Motor neuron (in vitro differentiated cells): ENCODE results near the gene TPM1. TPM values are rescaled to one million over a fixed set of nuclear protein-coding genes. Genes with fewer than 3 reads are reported as not detected.

Experiments used
- ATAC-seq, 8 experiments: fragments of 200-7000 bp; cut with Tn5 transposase; replicated peaks in 6 of 8; 2 replicates each; pipeline ENCODE4 v1.8.0; 2021; ENCODE audit warnings: mild to moderate bottlenecking in 8 of 8, moderate library complexity in 8 of 8
- H3K27ac ChIP-seq, 2 donors: fragments of 250-450 bp; sonication (Bioruptor Pico); 2 replicates each; pipeline ENCODE4 v1.9.0; 2021; ENCODE audit warnings: antibody characterized with exemption in 2 of 2, mild to moderate bottlenecking in 2 of 2, moderate library complexity in 1 of 2
- H3K4me1 ChIP-seq, 2 donors: fragments of 250-450 bp; sonication (Bioruptor Pico); replicated peaks in 1 of 2; 2 replicates each; pipeline ENCODE4 v1.6.1; 2021; ENCODE audit warnings: antibody characterized with exemption in 2 of 2, mild to moderate bottlenecking in 2 of 2, moderate library complexity in 1 of 2
- H3K4me3 ChIP-seq, 5 donors: fragments of 250-450 bp; sonication (Bioruptor Pico); 2 replicates each; pipeline ENCODE4 v1.9.0; 2021; ENCODE audit warnings: antibody characterized with exemption in 5 of 5, mild to moderate bottlenecking in 5 of 5, moderate library complexity in 4 of 5
- WGBS, 10 experiments: fragments of 450-650 bp; shearing (Covaris generic); methylation state at CpG; one replicate each; pipeline ENCODE4 v1.0.0; 2022; 5-methylcytosine and 5-hydroxymethylcytosine counted together
- in situ Hi-C, 9 experiments: fragments of 400-800 bp; cut with MboI; loops; one replicate each; pipeline ENCODE4 v1.15.0; 2021; ENCODE audit warnings: low sequenced_read_pairs in 9 of 9, low pct_unique_long_range_greater_than_20kb in 2 of 9; ENCODE audit not compliant: unreplicated experiment in 9 of 9
- total RNA-seq, 8 experiments: library from RNA; unstranded; fragments of 300-600 nt; gene quantifications; 2 replicates each; pipeline versions ENCODE4 v1.2.3 to v1.2.4, GENCODE V29; 2022

TPM1 gene
- total RNA-seq, 8 experiments from 2014 or later, result 34.3 to 1,055 (median 81.7) TPM

- 54 to 100% (median 83%) methylated on average over 1 to 3 of the region's 4 CpGs; no CpG with 5 or more reads in 3 of the 10 experiments for WGBS, 10 experiments
- Histone ChIP-seq H3K27ac (no peak overlapping the region), H3K4me3 (no peak overlapping the region), H3K4me1 (peaks cover 54 to 61% of the 10 kb centered on the region in 2 donors)
- ATAC-seq, result peak in 1 of 8 experiments; percentile 19
- in situ Hi-C loops, result no loop called here
Measured at GRCh38 chr15:63054281-63054683, 11.7 kb downstream of the TPM1 start.

- no peak overlapping the region for H3K27ac ChIP-seq
- peak in 4 of 8 experiments; percentile 31 to 69 (median 62) for ATAC-seq
- peaks cover 48 to 54% of the 10 kb centered on the region in 2 donors for H3K4me1 ChIP-seq
- WGBS, 10 experiments, result 29 to 100% (median 86%) methylated on average over 1 of the region's 1 CpG; no CpG with 5 or more reads in 5 of the 10 experiments
- in situ Hi-C loops, result no loop called here
- H3K4me3 ChIP-seq, result no peak overlapping the region
Measured at GRCh38 chr15:63054985-63055384, 12.4 kb downstream of the TPM1 start.

GRCh38 chr15:63056829-63057228 lies 14.3 kb downstream of the TPM1 start:
- Histone ChIP-seq H3K4me3 (no peak overlapping the region), H3K4me1 (peaks cover 32 to 38% of the 10 kb centered on the region in 2 donors), H3K27ac (no peak overlapping the region)
- in situ Hi-C loops, result no loop called here
- no peak for ATAC-seq
- WGBS, 10 experiments, result 33 to 100% (median 94%) methylated on average over 1 to 2 of the region's 6 CpGs; no CpG with 5 or more reads in 3 of the 10 experiments

GRCh38 chr15:63057468-63058345 lies 15.2 kb downstream of the TPM1 start:
- peaks cover 25 to 30% of the 10 kb centered on the region in 2 donors for H3K4me1 ChIP-seq
- no peak for ATAC-seq
- no peak overlapping the region for H3K4me3 ChIP-seq
- WGBS, 10 experiments, result 91 to 100% (median 99%) methylated on average over 1 to 8 of the region's 8 CpGs
- H3K27ac ChIP-seq, result no peak overlapping the region
- in situ Hi-C loops, result no loop called here

- H3K27ac ChIP-seq, result no peak overlapping the region
- 44 to 100% (median 78%) methylated on average over 1 to 3 of the region's 3 CpGs; no CpG with 5 or more reads in 1 of the 10 experiments for WGBS, 10 experiments
- in situ Hi-C loops, result no loop called here
Measured at GRCh38 chr15:63059075-63059474, 16.5 kb downstream of the TPM1 start.

GRCh38 chr15:63059573-63060216 lies 17.1 kb downstream of the TPM1 start:
- ATAC-seq, result no peak
- in situ Hi-C loops, result no loop called here
- WGBS, 10 experiments, result 78 to 100% (median 92%) methylated on average over 1 to 9 of the region's 10 CpGs
- Histone ChIP-seq H3K27ac (no peak overlapping the region), H3K4me1 (peaks cover 7 to 10% of the 10 kb centered on the region in 2 donors), H3K4me3 (no peak overlapping the region)

More at GRCh38 chr15:63059075-63059474, 16.5 kb downstream of the TPM1 start:
- ATAC-seq, result no peak
- Histone ChIP-seq H3K4me3 (no peak overlapping the region), H3K4me1 (peaks cover 13 to 16% of the 10 kb centered on the region in 2 donors)

GRCh38 chr15:63060699-63061098 lies 18.2 kb downstream of the TPM1 start:
- Histone ChIP-seq H3K4me3 (no peak overlapping the region), H3K4me1 (peaks cover 9 to 10% of the 10 kb centered on the region in 2 donors), H3K27ac (no peak overlapping the region)
- in situ Hi-C loops, result no loop called here
- no peak for ATAC-seq
- WGBS, 10 experiments, result 79 to 100% (median 94%) methylated on average over 1 to 5 of the region's 10 CpGs; no CpG with 5 or more reads in 4 of the 10 experiments

- no peak for ATAC-seq
Measured at GRCh38 chr15:63061975-63062374, 19.4 kb downstream of the TPM1 start.

GRCh38 chr15:63063164-63063756 lies 20.7 kb downstream of the TPM1 start:
- 64 to 100% (median 95%) methylated on average over 1 to 2 of the region's 2 CpGs; no CpG with 5 or more reads in 1 of the 10 experiments for WGBS, 10 experiments

More at GRCh38 chr15:63061975-63062374, 19.4 kb downstream of the TPM1 start:
- Histone ChIP-seq H3K4me1 (peaks cover 18 to 21% of the 10 kb centered on the region in 2 donors), H3K4me3 (no peak overlapping the region), H3K27ac (no peak overlapping the region)
- in situ Hi-C loops, result no loop called here
- WGBS, 10 experiments, result 77 to 100% (median 98%) methylated on average over 1 to 4 of the region's 4 CpGs; no CpG with 5 or more reads in 3 of the 10 experiments

GRCh38 chr15:63063877-63064409 lies 21.4 kb downstream of the TPM1 start:
- WGBS, 10 experiments, result 93 to 100% (median 97%) methylated on average over 3 to 13 of the region's 13 CpGs
- in situ Hi-C loops, result no loop called here
- no peak for ATAC-seq
- Histone ChIP-seq H3K4me1 (peaks cover 18 to 21% of the 10 kb centered on the region in 2 donors), H3K4me3 (no peak overlapping the region), H3K27ac (no peak overlapping the region)

More at GRCh38 chr15:63063164-63063756, 20.7 kb downstream of the TPM1 start:
- ATAC-seq, result no peak
- Histone ChIP-seq H3K4me1 (peaks cover 18 to 21% of the 10 kb centered on the region in 2 donors), H3K27ac (no peak overlapping the region), H3K4me3 (no peak overlapping the region)
- in situ Hi-C loops, result no loop called here

GRCh38 chr15:63065262-63066221 lies 23.0 kb downstream of the TPM1 start:
- 11 to 87% (median 35%) methylated on average over 1 to 8 of the region's 8 CpGs for WGBS, 10 experiments
- H3K27ac ChIP-seq, result peak overlapping the region; percentile 12 to 50
- no peak overlapping the region for H3K4me3 ChIP-seq
- peaks cover 19 to 21% of the 10 kb centered on the region in 2 donors for H3K4me1 ChIP-seq
- in situ Hi-C loops, result no loop called here
- ATAC-seq, result peak in 7 of 8 experiments; percentile 45 to 93 (median 80)

- in situ Hi-C loops, result no loop called here
- 6 to 100% (median 76%) methylated on average over 1 to 3 of the region's 3 CpGs; no CpG with 5 or more reads in 1 of the 10 experiments for WGBS, 10 experiments
- Histone ChIP-seq H3K4me3 (no peak overlapping the region), H3K27ac (peak overlapping the region in 1 of 2 donors; percentile 50), H3K4me1 (peaks cover 25 to 26% of the 10 kb centered on the region in 2 donors)
- peak in 1 of 8 experiments; percentile 19 for ATAC-seq
Measured at GRCh38 chr15:63066272-63066671, 23.7 kb downstream of the TPM1 start.
